ENCODE measurements around the gene RAB37. TPM values are rescaled to one million over a fixed set of nuclear protein-coding genes. Genes with fewer than 3 reads are reported as not detected.

RAB37 gene
- total RNA-seq, 1 experiment from 2014 or later = 2.5 TPM

DNA sequence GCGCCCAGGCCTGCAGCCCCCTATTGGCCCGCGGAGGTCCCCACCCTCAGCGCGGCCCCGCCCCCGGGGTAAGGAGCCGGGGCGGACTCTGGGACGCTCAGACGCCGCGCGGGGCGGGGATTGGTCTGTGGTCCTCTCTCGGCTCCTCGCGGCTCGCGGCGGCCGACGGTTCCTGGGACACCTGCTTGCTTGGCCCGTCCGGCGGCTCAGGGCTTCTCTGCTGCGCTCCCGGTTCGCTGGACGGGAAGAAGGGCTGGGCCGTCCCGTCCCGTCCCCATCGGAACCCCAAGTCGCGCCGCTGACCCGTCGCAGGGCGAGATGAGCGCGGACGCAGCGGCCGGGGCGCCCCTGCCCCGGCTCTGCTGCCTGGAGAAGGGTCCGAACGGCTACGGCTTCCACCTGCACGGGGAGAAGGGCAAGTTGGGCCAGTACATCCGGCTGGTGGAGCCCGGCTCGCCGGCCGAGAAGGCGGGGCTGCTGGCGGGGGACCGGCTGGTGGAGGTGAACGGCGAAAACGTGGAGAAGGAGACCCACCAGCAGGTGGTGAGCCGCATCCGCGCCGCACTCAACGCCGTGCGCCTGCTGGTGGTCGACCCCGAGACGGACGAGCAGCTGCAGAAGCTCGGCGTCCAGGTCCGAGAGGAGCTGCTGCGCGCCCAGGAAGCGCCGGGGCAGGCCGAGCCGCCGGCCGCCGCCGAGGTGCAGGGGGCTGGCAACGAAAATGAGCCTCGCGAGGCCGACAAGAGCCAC, 11.6 kb downstream of the RAB37 start, which contains the start of gene NHERF1:
TSS of gene NHERF1 (plus strand) at position 100 of the 750 bp plus-strand sequence. CDS start at position 319, 219 bp downstream.
- Histone ChIP-seq H2AK5ac (ENCODE audit: insufficient read length, low read length) (no peak within 1 kb of the TSS), H3K9ac (ENCODE audit: extremely low read depth, insufficient read length, low read length) (peak within 1 kb of the TSS; percentile 77), H3K79me2 (ENCODE audit: insufficient read depth, low read length) (peaks cover 9% of the 10 kb centered on the region; the same call in 1 of the 2 replicates), H3K9me3 (ENCODE audit: control insufficient read depth, low read depth, low read length) (no peaks in the 10 kb centered on the region), H2BK15ac (ENCODE audit: low read depth, low read length) (no peak within 1 kb of the TSS; the same call in 1 of the 2 replicates), H3K18ac (ENCODE audit: insufficient read length, low read depth, low read length) (peak within 1 kb of the TSS; percentile 72), H3K79me1 (ENCODE audit: insufficient read depth, low read depth, low read length, poor library complexity, severe bottlenecking) (peaks cover 3% of the 10 kb centered on the region), H3K27ac (ENCODE audit: insufficient read length, low read depth, low read length) (no peak within 1 kb of the TSS), H4K20me1 (ENCODE audit: control insufficient read depth, insufficient read depth, insufficient read length) (no peaks in the 10 kb centered on the region), H4K8ac (replicated peaks; ENCODE audit: insufficient read length, low read depth, low read length) (no peak within 1 kb of the TSS), H3K23ac (ENCODE audit: insufficient read length, low read depth, low read length) (no peak within 1 kb of the TSS), H2BK5ac (ENCODE audit: insufficient read length, low read length) (no peak within 1 kb of the TSS), H3K56ac (ENCODE audit: insufficient read length, low read depth, low read length) (no peak within 1 kb of the TSS), H3T11ph (ENCODE audit: low read length) (no peak within 1 kb of the TSS), H3K4me2 (ENCODE audit: insufficient read depth, insufficient read length, low read length) (peak within 1 kb of the TSS; percentile 69), H2BK120ac (ENCODE audit: low read depth, low read length, poor library complexity, severe bottlenecking) (no peak within 1 kb of the TSS), H3K27me3 (ENCODE audit: insufficient read depth, low read length) (no peaks in the 10 kb centered on the region), H3K4ac (ENCODE audit: low read depth, low read length) (no peak within 1 kb of the TSS), H3K14ac (ENCODE audit: insufficient read depth, low read length) (peak within 1 kb of the TSS; percentile 83), H2BK20ac (ENCODE audit: low read depth, low read length, poor library complexity, severe bottlenecking) (no peak within 1 kb of the TSS), H2BK12ac (ENCODE audit: insufficient read length, low read depth, low read length) (no peak within 1 kb of the TSS), H3K4me1 (ENCODE audit: insufficient read depth, low read length) (peaks cover 11% of the 10 kb centered on the region), H2AFZ (ENCODE audit: low read length) (no peak within 1 kb of the TSS), H3K23me2 (ENCODE audit: insufficient read length, low read depth, low read length, poor library complexity, severe bottlenecking) (peaks cover 9% of the 10 kb centered on the region), H4K91ac (ENCODE audit: insufficient read length, low read depth, low read length) (no peak within 1 kb of the TSS), H4K5ac (ENCODE audit: insufficient read length, low read depth, low read length) (no peak within 1 kb of the TSS)
- Mint-ChIP-seq H3K27ac (peak within 1 kb of the TSS; percentile 55 to 85 (median 79); a peak in 2 of 7 replicates), H3K4me3 (peak within 1 kb of the TSS; percentile 89 to 93), H3K36me3 (ENCODE audit: insufficient read depth in 1 of 3, low read depth in 3 of 3) (peaks cover 12 to 24% (median 17%) of the 10 kb centered on the region in 3 experiments), H3K27me3 (ENCODE audit: low read depth) (peaks cover 9% of the 10 kb centered on the region), H3K4me1 (peaks cover 59 to 65% of the 10 kb centered on the region in 2 experiments), H3K9me3 (no peaks in the 10 kb centered on the region)
- DNase-seq = no peak
- TF ChIP-seq, protein P1, sequence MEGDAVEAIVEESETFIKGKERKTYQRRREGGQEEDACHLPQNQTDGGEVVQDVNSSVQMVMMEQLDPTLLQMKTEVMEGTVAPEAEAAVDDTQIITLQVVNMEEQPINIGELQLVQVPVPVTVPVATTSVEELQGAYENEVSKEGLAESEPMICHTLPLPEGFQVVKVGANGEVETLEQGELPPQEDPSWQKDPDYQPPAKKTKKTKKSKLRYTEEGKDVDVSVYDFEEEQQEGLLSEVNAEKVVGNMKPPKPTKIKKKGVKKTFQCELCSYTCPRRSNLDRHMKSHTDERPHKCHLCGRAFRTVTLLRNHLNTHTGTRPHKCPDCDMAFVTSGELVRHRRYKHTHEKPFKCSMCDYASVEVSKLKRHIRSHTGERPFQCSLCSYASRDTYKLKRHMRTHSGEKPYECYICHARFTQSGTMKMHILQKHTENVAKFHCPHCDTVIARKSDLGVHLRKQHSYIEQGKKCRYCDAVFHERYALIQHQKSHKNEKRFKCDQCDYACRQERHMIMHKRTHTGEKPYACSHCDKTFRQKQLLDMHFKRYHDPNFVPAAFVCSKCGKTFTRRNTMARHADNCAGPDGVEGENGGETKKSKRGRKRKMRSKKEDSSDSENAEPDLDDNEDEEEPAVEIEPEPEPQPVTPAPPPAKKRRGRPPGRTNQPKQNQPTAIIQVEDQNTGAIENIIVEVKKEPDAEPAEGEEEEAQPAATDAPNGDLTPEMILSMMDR (conservative IDR thresholded peaks at IDR 0.05) = peak; percentile 44
- no CpG with 5 or more reads among the region's 90 CpGs for WGBS (ENCODE audit: extremely low coverage, insufficient read length, low lambda C conversion rate)

All from H9 (cell line).